ENCODE data around the gene ZYG11A.
A peak's percentile ranks its signal among the peaks of the same experiment; 100 is the strongest.

The ZYG11A gene

GRCh38 chr1:52842643-52843310 lies at the start of gene ZYG11A (continued):
- peak; percentile 39 for TF ChIP-seq ZNF335 (tag by site-specific recombination; conservative IDR thresholded peaks at IDR 0.05)
- no peak for TF ChIP-seq RBAK (tag by site-specific recombination; IDR thresholded peaks at IDR 0.05)
- TF ChIP-seq ZNF626 (tag by site-specific recombination; IDR thresholded peaks at IDR 0.05), result no peak
- TF ChIP-seq ZNF585B (tag by site-specific recombination; IDR thresholded peaks at IDR 0.05), result no peak
- TF ChIP-seq ZNF704 (tag by site-specific recombination; IDR thresholded peaks at IDR 0.05), result peak; percentile 71; the same call in 1 of the 2 replicates
- no peak for TF ChIP-seq PRDM1 (tag by site-specific recombination; IDR thresholded peaks at IDR 0.05)
- peak; percentile 57 for TF ChIP-seq SP3 (tag by site-specific recombination; IDR thresholded peaks at IDR 0.05)
- TF ChIP-seq OSR2 (tag by site-specific recombination; IDR thresholded peaks at IDR 0.05), result no peak
- TF ChIP-seq HOXD13 (CRISPR knock-in tag; IDR thresholded peaks at IDR 0.05; ENCODE audit: borderline replicate concordance), result 0 out of 2 replicates have a peak, but pooled peaks have one; percentile 48
- TF ChIP-seq ZNF670 (tag by site-specific recombination; IDR thresholded peaks at IDR 0.05; ENCODE audit: low read depth), result no peak
- TF ChIP-seq GFI1B (tag by site-specific recombination; IDR thresholded peaks at IDR 0.05), result no peak
- no peak for TF ChIP-seq YY2 (tag by site-specific recombination; IDR thresholded peaks at IDR 0.05)
- TF ChIP-seq ZNF366 (tag by site-specific recombination; conservative IDR thresholded peaks at IDR 0.05), result no peak
- TF ChIP-seq BCL11B (tag by site-specific recombination; IDR thresholded peaks at IDR 0.05; ENCODE audit: low read depth), result no peak
- TF ChIP-seq ZNF37A (tag by site-specific recombination; IDR thresholded peaks at IDR 0.05), result no peak
- TF ChIP-seq SCRT2 (tag by site-specific recombination; IDR thresholded peaks at IDR 0.05), result peak; percentile 26; the same call in 1 of the 2 replicates
- peak; percentile 75 for TF ChIP-seq ZNF660 (tag by site-specific recombination; IDR thresholded peaks at IDR 0.05)
- TF ChIP-seq MEIS1 (CRISPR knock-in tag; IDR thresholded peaks at IDR 0.05; ENCODE audit: borderline replicate concordance), result 0 out of 2 replicates have a peak, but pooled peaks have one; percentile 4
- TF ChIP-seq, protein P1, sequence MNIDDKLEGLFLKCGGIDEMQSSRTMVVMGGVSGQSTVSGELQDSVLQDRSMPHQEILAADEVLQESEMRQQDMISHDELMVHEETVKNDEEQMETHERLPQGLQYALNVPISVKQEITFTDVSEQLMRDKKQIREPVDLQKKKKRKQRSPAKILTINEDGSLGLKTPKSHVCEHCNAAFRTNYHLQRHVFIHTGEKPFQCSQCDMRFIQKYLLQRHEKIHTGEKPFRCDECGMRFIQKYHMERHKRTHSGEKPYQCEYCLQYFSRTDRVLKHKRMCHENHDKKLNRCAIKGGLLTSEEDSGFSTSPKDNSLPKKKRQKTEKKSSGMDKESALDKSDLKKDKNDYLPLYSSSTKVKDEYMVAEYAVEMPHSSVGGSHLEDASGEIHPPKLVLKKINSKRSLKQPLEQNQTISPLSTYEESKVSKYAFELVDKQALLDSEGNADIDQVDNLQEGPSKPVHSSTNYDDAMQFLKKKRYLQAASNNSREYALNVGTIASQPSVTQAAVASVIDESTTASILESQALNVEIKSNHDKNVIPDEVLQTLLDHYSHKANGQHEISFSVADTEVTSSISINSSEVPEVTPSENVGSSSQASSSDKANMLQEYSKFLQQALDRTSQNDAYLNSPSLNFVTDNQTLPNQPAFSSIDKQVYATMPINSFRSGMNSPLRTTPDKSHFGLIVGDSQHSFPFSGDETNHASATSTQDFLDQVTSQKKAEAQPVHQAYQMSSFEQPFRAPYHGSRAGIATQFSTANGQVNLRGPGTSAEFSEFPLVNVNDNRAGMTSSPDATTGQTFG (tag by site-specific recombination; IDR thresholded peaks at IDR 0.05; ENCODE audit: borderline replicate concordance), result no peak
- 0 out of 2 replicates have a peak, but pooled peaks have one; percentile 22 for TF ChIP-seq ZSCAN16 (tag by site-specific recombination; IDR thresholded peaks at IDR 0.05)
- TF ChIP-seq ZNF664 (tag by site-specific recombination; IDR thresholded peaks at IDR 0.05), result no peak
- TF ChIP-seq ZNF48 (tag by site-specific recombination; IDR thresholded peaks at IDR 0.05), result no peak
- TF ChIP-seq, protein P2, sequence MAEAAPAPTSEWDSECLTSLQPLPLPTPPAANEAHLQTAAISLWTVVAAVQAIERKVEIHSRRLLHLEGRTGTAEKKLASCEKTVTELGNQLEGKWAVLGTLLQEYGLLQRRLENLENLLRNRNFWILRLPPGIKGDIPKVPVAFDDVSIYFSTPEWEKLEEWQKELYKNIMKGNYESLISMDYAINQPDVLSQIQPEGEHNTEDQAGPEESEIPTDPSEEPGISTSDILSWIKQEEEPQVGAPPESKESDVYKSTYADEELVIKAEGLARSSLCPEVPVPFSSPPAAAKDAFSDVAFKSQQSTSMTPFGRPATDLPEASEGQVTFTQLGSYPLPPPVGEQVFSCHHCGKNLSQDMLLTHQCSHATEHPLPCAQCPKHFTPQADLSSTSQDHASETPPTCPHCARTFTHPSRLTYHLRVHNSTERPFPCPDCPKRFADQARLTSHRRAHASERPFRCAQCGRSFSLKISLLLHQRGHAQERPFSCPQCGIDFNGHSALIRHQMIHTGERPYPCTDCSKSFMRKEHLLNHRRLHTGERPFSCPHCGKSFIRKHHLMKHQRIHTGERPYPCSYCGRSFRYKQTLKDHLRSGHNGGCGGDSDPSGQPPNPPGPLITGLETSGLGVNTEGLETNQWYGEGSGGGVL (tag by site-specific recombination; IDR thresholded peaks at IDR 0.05), result no peak
- TF ChIP-seq YY1 (tag by site-specific recombination; IDR thresholded peaks at IDR 0.05), result peak; percentile 54; the same call in 1 of the 2 replicates
- peak; percentile 85 for TF ChIP-seq KLF9 (tag by site-specific recombination; IDR thresholded peaks at IDR 0.05; ENCODE audit: low read depth)
- TF ChIP-seq ZNF701 (tag by site-specific recombination; IDR thresholded peaks at IDR 0.05), result 0 out of 2 replicates have a peak, but pooled peaks have one; percentile 19
- TF ChIP-seq ZNF341 (tag by site-specific recombination; IDR thresholded peaks at IDR 0.05; ENCODE audit: low read depth), result peak; percentile 64
- TF ChIP-seq ZNF19 (tag by site-specific recombination; IDR thresholded peaks at IDR 0.05; ENCODE audit: low read depth), result no peak
- TF ChIP-seq, protein P3, sequence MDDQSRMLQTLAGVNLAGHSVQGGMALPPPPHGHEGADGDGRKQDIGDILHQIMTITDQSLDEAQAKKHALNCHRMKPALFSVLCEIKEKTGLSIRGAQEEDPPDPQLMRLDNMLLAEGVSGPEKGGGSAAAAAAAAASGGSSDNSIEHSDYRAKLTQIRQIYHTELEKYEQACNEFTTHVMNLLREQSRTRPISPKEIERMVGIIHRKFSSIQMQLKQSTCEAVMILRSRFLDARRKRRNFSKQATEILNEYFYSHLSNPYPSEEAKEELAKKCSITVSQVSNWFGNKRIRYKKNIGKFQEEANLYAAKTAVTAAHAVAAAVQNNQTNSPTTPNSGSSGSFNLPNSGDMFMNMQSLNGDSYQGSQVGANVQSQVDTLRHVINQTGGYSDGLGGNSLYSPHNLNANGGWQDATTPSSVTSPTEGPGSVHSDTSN (CRISPR knock-in tag; IDR thresholded peaks at IDR 0.05), result peak; percentile 86
- 0 out of 2 replicates have a peak, but pooled peaks have one; percentile 44 for TF ChIP-seq ZNF501 (tag by site-specific recombination; IDR thresholded peaks at IDR 0.05)
- no peak for TF ChIP-seq ZNF155 (tag by site-specific recombination; IDR thresholded peaks at IDR 0.05)
- TF ChIP-seq ZNF76 (tag by site-specific recombination; IDR thresholded peaks at IDR 0.05; ENCODE audit: borderline replicate concordance, low read depth), result peak; percentile 12; the same call in 1 of the 2 replicates
- TF ChIP-seq, protein P4, sequence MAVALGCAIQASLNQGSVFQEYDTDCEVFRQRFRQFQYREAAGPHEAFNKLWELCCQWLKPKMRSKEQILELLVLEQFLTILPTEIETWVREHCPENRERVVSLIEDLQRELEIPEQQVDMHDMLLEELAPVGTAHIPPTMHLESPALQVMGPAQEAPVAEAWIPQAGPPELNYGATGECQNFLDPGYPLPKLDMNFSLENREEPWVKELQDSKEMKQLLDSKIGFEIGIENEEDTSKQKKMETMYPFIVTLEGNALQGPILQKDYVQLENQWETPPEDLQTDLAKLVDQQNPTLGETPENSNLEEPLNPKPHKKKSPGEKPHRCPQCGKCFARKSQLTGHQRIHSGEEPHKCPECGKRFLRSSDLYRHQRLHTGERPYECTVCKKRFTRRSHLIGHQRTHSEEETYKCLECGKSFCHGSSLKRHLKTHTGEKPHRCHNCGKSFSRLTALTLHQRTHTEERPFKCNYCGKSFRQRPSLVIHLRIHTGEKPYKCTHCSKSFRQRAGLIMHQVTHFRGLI (tag by site-specific recombination; IDR thresholded peaks at IDR 0.05), result peak; percentile 82
- TF ChIP-seq ZFP37 (tag by site-specific recombination; IDR thresholded peaks at IDR 0.05), result peak; percentile 40; the same call in 1 of the 2 replicates
